HG03457 (cell line): Measurements from ENCODE around the gene CAMK2N2.
A peak's percentile ranks its signal among the peaks of the same experiment; 100 is the strongest.
"Not testable (repeated sequence)": the region's sequence is repeated elsewhere in the genome, so short reads cannot be mapped to it uniquely, and the experiment has no call there.

Source experiments
- ATAC-seq: cut with Tn5 transposase; IDR thresholded peaks from one replicate; pipeline ENCODE4 v1.9.1; 2021; ENCODE audit warnings: moderate number of reproducible peaks; ENCODE audit not compliant: unreplicated experiment

The CAMK2N2 gene

GRCh38 chr3:184275381-184275701 lies 14.0 kb upstream of the CAMK2N2 start:
- ATAC-seq: no peak

GRCh38 chr3:184272269-184272668 lies 10.9 kb upstream of the CAMK2N2 start:
- ATAC-seq: no peak

GRCh38 chr3:184267249-184267648 lies 5.9 kb upstream of the CAMK2N2 start:
- ATAC-seq: not testable (repeated sequence)

GRCh38 chr3:184262764-184263179 lies 1.4 kb upstream of the CAMK2N2 start:
- ATAC-seq: no peak

- no peak for ATAC-seq
These were observed 756 bp upstream of the CAMK2N2 start for GRCh38 chr3:184261854-184262763.

GRCh38 chr3:184260724-184261269 lies 556 bp downstream of the CAMK2N2 start:
- ATAC-seq: no peak

GRCh38 chr3:184259878-184260723 lies 1.3 kb downstream of the CAMK2N2 start:
- no peak for ATAC-seq

GRCh38 chr3:184259396-184259877 lies 1.9 kb downstream of the CAMK2N2 start:
- ATAC-seq: no peak

GRCh38 chr3:184258926-184259325 lies 2.4 kb downstream of the CAMK2N2 start:
- no peak for ATAC-seq

- no peak for ATAC-seq
These were observed 4.1 kb downstream of the CAMK2N2 start for GRCh38 chr3:184257083-184257915.

GRCh38 chr3:184255291-184256039 lies 5.9 kb downstream of the CAMK2N2 start:
- ATAC-seq: no peak

- ATAC-seq: peak; percentile 49
These were observed 11.1 kb downstream of the CAMK2N2 start for GRCh38 chr3:184250167-184250828.

- ATAC-seq: peak; percentile 84
These were observed 11.8 kb downstream of the CAMK2N2 start, which contains the start of gene EEF1AKMT4 for GRCh38 chr3:184249412-184250166. TSS of gene EEF1AKMT4 (plus strand) at chr3:184249672. CDS start at chr3:184249695, 23 bp downstream.

- peak; percentile 35 for ATAC-seq
These were observed 12.6 kb downstream of the CAMK2N2 start, which contains the start of gene ALG3 for GRCh38 chr3:184248454-184249411. TSS of gene ALG3 (minus strand) at chr3:184248962. CDS start at chr3:184248940, 22 bp downstream.

GRCh38 chr3:184242297-184242685 lies 19.1 kb downstream of the CAMK2N2 start:
- ATAC-seq: no peak

GRCh38 chr3:184241447-184242296 lies 19.7 kb downstream of the CAMK2N2 start:
- ATAC-seq: no peak
